K562 (cell line): ENCODE measurements around the gene ISG20. TPM values are rescaled to one million over a fixed set of nuclear protein-coding genes. Genes with fewer than 3 reads are reported as not detected.

Experiments
- FOS ChIP-seq: IDR thresholded peaks from 3 replicates; pipeline ENCODE4 v1.6.1; 2011; ENCODE audit not compliant: insufficient read length; ENCODE audit errors: extremely low read depth
- MLX ChIP-seq, 2 experiments: fragments of 450-650 bp in 1 of 2; sonication (generic) in 1 of 2; formaldehyde crosslinking; conservative IDR thresholded peaks; 2 replicates each; pipeline versions ENCODE4 v1.4.0 to v1.8.1; 2020 to 2022; ENCODE audit warnings: mild to moderate bottlenecking in 1 of 2, missing genetic modification reagents in 1 of 2
- OTX1 ChIP-seq: fragments of 450-650 bp; formaldehyde crosslinking; IDR thresholded peaks from 2 replicates; pipeline ENCODE4 v1.4.0; 2022; ENCODE audit warnings: mild to moderate bottlenecking
- TCF7 ChIP-seq: sonication (generic); IDR thresholded peaks from 2 replicates; pipeline ENCODE4 v1.6.1; 2016; ENCODE audit warnings: antibody characterized with exemption, borderline replicate concordance
- polyA plus RNA-seq, 8 experiments: library from polyadenylated mRNA; depleted of rRNA in 4 of 8; stranded (reverse) in 5 of 8; unstranded in 3 of 8; fragments of >200 nt; fragmentation: Nextera tagmentation in 2 of 8; fragmentation: Illumina TruSeq in 1 of 8; extraction: Ambion mirVana in 2 of 8; extraction: Trizol in 1 of 8; gene quantifications; 2 replicates each; pipeline versions ENCODE4 v1.2.1 to v1.2.3, GENCODE V29; 2011 to 2014; ENCODE audit warnings: inconsistent platforms in 1 of 8, missing spikeins in 1 of 8
- total RNA-seq, 7 experiments: library from RNA; depleted of rRNA in 6 of 7; stranded (reverse); fragments of >200 nt in 6 of 7; fragmentation: Illumina TruSeq in 2 of 7; extraction: Trizol in 2 of 7; gene quantifications; 2 replicates each; pipeline versions ENCODE4 v1.2.1 to v1.2.3, GENCODE V29; 2011 to 2021; ENCODE audit warnings: low replicate concordance in 1 of 7
- TF ChIP-seq, protein P1 (sequence below), 2 experiments: IDR thresholded peaks; 2 replicates each; pipeline ENCODE4 v1.6.1; 2012; ENCODE audit warnings: improper control_type of control experiment in 2 of 2, low read depth in 2 of 2, low read length in 2 of 2, borderline replicate concordance in 1 of 2
- TF ChIP-seq, protein P2 (sequence below): fragments of 200-600 bp; sonication (generic); IDR thresholded peaks from one replicate; pipeline ENCODE4 v1.6.1; 2012; ENCODE audit warnings: mild to moderate bottlenecking, low read depth, low read length, inconsistent platforms

The ISG20 gene
- total and polyA plus RNA-seq, 9 of the 15 experiments (the other 6 are each of a cell fraction or from before 2014, with no cell fraction given), result 0.06 to 2.1 (median 1.00) TPM

- TF ChIP-seq, protein P1, sequence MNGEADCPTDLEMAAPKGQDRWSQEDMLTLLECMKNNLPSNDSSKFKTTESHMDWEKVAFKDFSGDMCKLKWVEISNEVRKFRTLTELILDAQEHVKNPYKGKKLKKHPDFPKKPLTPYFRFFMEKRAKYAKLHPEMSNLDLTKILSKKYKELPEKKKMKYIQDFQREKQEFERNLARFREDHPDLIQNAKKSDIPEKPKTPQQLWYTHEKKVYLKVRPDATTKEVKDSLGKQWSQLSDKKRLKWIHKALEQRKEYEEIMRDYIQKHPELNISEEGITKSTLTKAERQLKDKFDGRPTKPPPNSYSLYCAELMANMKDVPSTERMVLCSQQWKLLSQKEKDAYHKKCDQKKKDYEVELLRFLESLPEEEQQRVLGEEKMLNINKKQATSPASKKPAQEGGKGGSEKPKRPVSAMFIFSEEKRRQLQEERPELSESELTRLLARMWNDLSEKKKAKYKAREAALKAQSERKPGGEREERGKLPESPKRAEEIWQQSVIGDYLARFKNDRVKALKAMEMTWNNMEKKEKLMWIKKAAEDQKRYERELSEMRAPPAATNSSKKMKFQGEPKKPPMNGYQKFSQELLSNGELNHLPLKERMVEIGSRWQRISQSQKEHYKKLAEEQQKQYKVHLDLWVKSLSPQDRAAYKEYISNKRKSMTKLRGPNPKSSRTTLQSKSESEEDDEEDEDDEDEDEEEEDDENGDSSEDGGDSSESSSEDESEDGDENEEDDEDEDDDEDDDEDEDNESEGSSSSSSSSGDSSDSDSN (IDR thresholded peaks at IDR 0.05; ENCODE audit: borderline replicate concordance in 1 of 2, low read depth in 2 of 2, low read length in 2 of 2), result peak; percentile 81 to 90; a peak in 3 of 4 replicates
- TF ChIP-seq OTX1 (CRISPR knock-in tag) (no peak), MLX (CRISPR knock-in tag; conservative IDR thresholded peaks at IDR 0.05) (peak in 1 of 2 experiments; percentile 69; a peak in 1 of 4 replicates), TCF7 (no peak), FOS (peak; percentile 66)
- TF ChIP-seq, protein P2, sequence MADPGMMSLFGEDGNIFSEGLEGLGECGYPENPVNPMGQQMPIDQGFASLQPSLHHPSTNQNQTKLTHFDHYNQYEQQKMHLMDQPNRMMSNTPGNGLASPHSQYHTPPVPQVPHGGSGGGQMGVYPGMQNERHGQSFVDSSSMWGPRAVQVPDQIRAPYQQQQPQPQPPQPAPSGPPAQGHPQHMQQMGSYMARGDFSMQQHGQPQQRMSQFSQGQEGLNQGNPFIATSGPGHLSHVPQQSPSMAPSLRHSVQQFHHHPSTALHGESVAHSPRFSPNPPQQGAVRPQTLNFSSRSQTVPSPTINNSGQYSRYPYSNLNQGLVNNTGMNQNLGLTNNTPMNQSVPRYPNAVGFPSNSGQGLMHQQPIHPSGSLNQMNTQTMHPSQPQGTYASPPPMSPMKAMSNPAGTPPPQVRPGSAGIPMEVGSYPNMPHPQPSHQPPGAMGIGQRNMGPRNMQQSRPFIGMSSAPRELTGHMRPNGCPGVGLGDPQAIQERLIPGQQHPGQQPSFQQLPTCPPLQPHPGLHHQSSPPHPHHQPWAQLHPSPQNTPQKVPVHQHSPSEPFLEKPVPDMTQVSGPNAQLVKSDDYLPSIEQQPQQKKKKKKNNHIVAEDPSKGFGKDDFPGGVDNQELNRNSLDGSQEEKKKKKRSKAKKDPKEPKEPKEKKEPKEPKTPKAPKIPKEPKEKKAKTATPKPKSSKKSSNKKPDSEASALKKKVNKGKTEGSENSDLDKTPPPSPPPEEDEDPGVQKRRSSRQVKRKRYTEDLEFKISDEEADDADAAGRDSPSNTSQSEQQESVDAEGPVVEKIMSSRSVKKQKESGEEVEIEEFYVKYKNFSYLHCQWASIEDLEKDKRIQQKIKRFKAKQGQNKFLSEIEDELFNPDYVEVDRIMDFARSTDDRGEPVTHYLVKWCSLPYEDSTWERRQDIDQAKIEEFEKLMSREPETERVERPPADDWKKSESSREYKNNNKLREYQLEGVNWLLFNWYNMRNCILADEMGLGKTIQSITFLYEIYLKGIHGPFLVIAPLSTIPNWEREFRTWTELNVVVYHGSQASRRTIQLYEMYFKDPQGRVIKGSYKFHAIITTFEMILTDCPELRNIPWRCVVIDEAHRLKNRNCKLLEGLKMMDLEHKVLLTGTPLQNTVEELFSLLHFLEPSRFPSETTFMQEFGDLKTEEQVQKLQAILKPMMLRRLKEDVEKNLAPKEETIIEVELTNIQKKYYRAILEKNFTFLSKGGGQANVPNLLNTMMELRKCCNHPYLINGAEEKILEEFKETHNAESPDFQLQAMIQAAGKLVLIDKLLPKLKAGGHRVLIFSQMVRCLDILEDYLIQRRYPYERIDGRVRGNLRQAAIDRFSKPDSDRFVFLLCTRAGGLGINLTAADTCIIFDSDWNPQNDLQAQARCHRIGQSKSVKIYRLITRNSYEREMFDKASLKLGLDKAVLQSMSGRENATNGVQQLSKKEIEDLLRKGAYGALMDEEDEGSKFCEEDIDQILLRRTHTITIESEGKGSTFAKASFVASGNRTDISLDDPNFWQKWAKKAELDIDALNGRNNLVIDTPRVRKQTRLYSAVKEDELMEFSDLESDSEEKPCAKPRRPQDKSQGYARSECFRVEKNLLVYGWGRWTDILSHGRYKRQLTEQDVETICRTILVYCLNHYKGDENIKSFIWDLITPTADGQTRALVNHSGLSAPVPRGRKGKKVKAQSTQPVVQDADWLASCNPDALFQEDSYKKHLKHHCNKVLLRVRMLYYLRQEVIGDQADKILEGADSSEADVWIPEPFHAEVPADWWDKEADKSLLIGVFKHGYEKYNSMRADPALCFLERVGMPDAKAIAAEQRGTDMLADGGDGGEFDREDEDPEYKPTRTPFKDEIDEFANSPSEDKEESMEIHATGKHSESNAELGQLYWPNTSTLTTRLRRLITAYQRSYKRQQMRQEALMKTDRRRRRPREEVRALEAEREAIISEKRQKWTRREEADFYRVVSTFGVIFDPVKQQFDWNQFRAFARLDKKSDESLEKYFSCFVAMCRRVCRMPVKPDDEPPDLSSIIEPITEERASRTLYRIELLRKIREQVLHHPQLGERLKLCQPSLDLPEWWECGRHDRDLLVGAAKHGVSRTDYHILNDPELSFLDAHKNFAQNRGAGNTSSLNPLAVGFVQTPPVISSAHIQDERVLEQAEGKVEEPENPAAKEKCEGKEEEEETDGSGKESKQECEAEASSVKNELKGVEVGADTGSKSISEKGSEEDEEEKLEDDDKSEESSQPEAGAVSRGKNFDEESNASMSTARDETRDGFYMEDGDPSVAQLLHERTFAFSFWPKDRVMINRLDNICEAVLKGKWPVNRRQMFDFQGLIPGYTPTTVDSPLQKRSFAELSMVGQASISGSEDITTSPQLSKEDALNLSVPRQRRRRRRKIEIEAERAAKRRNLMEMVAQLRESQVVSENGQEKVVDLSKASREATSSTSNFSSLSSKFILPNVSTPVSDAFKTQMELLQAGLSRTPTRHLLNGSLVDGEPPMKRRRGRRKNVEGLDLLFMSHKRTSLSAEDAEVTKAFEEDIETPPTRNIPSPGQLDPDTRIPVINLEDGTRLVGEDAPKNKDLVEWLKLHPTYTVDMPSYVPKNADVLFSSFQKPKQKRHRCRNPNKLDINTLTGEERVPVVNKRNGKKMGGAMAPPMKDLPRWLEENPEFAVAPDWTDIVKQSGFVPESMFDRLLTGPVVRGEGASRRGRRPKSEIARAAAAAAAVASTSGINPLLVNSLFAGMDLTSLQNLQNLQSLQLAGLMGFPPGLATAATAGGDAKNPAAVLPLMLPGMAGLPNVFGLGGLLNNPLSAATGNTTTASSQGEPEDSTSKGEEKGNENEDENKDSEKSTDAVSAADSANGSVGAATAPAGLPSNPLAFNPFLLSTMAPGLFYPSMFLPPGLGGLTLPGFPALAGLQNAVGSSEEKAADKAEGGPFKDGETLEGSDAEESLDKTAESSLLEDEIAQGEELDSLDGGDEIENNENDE, result no peak
These were observed at the start of gene ISG20 (continued) for GRCh38 chr15:88638626-88639372.
